Type B pancreatic cell (in vitro differentiated cells): ENCODE results near the gene CCNI. TPM values are rescaled to one million over a fixed set of nuclear protein-coding genes. Genes with fewer than 3 reads are reported as not detected.
A peak's percentile ranks its signal among the peaks of the same experiment; 100 is the strongest.

Experiments
- DNase-seq: peaks from one replicate; pipeline ENCODE4 v3.0.0; 2021; ENCODE audit warnings: mixed read lengths; ENCODE audit not compliant: unreplicated experiment; ENCODE audit errors: extremely low spot score
- H3K27ac Mint-ChIP-seq: 2 replicates; pipeline ENCODE4 v1.8.0; 2021; ENCODE audit warnings: mild to moderate bottlenecking, mixed read lengths
- H3K27me3 Mint-ChIP-seq: 2 replicates; pipeline ENCODE4 v1.8.0; 2021; ENCODE audit warnings: mixed read lengths
- H3K36me3 Mint-ChIP-seq: 2 replicates; pipeline ENCODE4 v1.8.0; 2021; ENCODE audit warnings: mixed read lengths
- H3K4me1 Mint-ChIP-seq: one replicate; pipeline ENCODE4 v1.8.0; 2021; ENCODE audit warnings: mixed read lengths; ENCODE audit not compliant: unreplicated experiment
- H3K4me3 Mint-ChIP-seq: 2 replicates; pipeline ENCODE4 v1.8.0; 2021; ENCODE audit warnings: mild to moderate bottlenecking, mixed read lengths
- H3K9me3 Mint-ChIP-seq: 2 replicates; pipeline ENCODE4 v1.8.0; 2021; ENCODE audit warnings: mixed read lengths
- total RNA-seq: library from RNA; stranded (reverse); gene quantifications from 2 replicates; pipeline ENCODE4 v1.2.1, GENCODE V29; 2021; ENCODE audit warnings: low replicate concordance
- TF ChIP-seq, protein P1 (sequence below): fragments of 200-600 bp; sonication (generic); conservative IDR thresholded peaks from 2 replicates; pipeline ENCODE4 v1.5.0; 2021; ENCODE audit warnings: antibody characterized with exemption, mild to moderate bottlenecking

CCNI gene
- total RNA-seq, 1 donor from 2014 or later, result 270 TPM

DNA sequence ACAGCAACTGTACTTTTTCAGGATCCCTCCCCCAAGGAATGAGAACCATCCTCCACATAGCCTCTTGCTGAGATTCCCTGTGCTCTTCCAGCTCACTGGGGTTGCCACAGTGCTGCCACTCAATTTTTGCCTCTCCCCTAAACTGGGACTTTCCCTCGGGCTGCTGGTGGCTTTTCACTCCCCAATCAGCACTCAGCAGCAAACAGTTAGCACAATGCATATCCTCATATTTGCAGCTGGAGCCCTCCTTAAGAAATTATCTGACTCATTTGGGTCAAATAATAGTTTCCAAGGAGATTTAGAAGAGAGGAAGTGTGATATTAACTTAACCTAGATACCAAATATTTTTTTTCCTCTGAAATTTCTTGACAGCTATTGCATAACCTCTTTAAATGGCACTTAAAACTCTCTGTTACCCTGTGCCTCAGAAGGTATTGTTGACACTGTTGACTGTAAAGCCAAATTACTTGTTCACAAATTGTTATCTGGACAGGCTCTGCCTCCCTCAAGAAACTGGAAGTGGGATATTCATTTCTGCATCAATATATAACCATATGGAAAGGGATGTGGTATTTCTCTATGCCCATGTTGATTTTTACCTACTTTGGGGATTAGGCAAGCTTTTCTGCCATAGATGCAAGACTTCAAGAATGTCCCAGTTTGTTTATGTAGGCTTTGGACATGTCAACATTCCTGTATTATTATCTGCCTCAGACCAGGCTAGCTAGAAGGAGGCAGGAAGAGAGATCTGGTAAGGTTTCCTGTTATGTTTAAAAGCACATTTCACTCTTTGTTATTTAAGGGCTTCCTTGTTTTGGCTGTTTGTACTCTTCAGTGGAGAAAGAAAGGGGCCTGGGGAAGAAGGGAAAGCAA lies 68.2 kb downstream of the CCNI start:
- H3K27me3 Mint-ChIP-seq, result no peaks in the 10 kb centered on the region
- peaks cover 47% of the 10 kb centered on the region for H3K36me3 Mint-ChIP-seq
- H3K9me3 Mint-ChIP-seq, result no peaks in the 10 kb centered on the region
- H3K27ac Mint-ChIP-seq, result peak overlapping the region; percentile 61
- no peak for DNase-seq
- no peak overlapping the region for H3K4me3 Mint-ChIP-seq
- H3K4me1 Mint-ChIP-seq, result peaks cover 39% of the 10 kb centered on the region
- TF ChIP-seq, protein P1, sequence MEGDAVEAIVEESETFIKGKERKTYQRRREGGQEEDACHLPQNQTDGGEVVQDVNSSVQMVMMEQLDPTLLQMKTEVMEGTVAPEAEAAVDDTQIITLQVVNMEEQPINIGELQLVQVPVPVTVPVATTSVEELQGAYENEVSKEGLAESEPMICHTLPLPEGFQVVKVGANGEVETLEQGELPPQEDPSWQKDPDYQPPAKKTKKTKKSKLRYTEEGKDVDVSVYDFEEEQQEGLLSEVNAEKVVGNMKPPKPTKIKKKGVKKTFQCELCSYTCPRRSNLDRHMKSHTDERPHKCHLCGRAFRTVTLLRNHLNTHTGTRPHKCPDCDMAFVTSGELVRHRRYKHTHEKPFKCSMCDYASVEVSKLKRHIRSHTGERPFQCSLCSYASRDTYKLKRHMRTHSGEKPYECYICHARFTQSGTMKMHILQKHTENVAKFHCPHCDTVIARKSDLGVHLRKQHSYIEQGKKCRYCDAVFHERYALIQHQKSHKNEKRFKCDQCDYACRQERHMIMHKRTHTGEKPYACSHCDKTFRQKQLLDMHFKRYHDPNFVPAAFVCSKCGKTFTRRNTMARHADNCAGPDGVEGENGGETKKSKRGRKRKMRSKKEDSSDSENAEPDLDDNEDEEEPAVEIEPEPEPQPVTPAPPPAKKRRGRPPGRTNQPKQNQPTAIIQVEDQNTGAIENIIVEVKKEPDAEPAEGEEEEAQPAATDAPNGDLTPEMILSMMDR, result no peak

DNA sequence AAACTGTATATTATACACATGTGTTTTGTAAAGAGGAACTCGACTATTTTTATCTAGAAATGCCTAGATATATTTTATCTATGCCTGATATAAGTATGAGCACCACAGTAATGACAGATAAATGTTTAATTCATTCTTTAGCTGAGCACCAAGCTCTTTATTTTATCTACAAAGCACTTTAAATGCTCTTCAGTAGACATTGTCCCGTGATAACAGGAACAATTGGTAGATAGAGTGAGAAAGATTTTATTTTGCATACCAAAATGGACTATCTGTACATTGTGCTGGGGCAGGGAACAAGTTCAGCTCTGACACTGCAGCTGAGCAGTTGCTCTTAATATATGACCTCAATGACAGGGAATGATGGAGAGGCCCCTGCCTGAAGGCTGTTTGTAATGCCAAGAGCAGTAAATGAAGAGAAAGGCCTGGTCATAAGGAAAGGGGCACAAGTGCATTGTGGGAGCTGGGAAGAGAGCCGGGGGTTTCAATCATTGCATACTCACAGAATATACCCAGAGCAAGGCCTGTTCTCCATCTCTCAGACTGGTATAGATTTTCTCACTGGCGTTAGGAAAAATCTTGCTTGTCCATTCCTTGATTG lies 68.9 kb downstream of the CCNI start:
- peak overlapping the region; percentile 0 for H3K4me3 Mint-ChIP-seq

DNA sequence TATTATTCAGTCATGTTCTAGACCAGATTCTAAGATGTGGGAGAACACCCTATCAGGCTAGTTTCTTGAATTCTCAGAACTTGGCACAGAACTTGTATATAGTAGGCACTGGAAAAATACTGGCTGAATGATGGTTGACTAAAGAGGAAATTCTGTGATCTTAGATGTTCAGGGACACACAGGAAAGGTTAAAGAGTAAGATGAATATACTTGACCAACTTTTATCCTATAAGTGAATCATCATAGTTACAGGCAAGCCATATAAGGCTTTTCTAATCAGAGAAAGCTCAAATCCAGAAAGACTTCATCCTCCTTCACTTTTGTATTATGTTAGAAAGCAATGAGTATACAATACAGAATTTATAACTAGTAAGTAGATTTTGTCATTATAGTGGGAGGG lies 72.4 kb downstream of the CCNI start:
- Mint-ChIP-seq H3K36me3 (peaks cover 46% of the 10 kb centered on the region), H3K27me3 (no peaks in the 10 kb centered on the region), H3K9me3 (no peaks in the 10 kb centered on the region), H3K27ac (no peak overlapping the region), H3K4me1 (peaks cover 37% of the 10 kb centered on the region), H3K4me3 (no peak overlapping the region)
- TF ChIP-seq, protein P1, result no peak
- no peak for DNase-seq

More for the DNA sequence above, 68.9 kb downstream of the CCNI start:
- Mint-ChIP-seq H3K4me1 (peaks cover 46% of the 10 kb centered on the region), H3K9me3 (no peaks in the 10 kb centered on the region), H3K36me3 (peaks cover 47% of the 10 kb centered on the region), H3K27me3 (no peaks in the 10 kb centered on the region), H3K27ac (peak overlapping the region; percentile 61)
- no peak for DNase-seq
- TF ChIP-seq, protein P1, result no peak

DNA sequence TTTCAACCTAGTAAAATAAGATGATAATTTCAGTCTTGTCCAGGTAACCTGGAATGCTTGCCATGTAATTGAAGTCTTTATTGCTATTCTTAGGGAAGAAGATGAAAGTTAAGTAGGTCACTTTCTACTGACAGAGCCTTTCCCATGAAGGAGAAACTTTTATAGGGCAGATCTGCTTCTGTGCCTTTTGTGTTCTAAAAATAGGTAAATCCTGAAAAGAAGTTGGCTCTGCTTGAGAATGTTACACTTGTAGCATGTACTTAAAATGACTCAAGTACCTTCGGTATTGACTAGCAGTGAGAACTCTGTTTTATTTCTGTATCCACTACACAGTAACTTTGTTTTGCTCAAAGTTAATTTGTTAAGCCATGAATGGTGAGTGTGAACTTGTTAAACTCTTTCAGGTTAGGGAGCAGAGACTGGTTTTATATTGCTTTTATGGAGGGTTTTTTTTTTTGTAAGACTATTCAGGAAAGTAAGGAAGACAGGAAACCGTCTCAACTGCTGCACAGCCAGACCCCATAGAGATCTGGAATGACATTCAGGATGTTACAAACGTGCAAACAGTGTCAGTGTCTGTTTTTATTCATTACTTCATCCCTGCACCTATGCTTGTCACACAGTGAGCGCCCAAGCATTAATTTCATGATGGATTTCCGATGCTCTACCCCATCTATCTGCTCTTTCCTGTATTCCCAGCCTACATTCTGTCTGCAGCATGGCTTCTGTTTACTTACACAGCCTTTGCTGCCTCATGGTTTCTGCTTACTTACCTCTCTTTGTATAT lies 73.3 kb downstream of the CCNI start:
- H3K36me3 Mint-ChIP-seq, result peaks cover 46% of the 10 kb centered on the region

DNA sequence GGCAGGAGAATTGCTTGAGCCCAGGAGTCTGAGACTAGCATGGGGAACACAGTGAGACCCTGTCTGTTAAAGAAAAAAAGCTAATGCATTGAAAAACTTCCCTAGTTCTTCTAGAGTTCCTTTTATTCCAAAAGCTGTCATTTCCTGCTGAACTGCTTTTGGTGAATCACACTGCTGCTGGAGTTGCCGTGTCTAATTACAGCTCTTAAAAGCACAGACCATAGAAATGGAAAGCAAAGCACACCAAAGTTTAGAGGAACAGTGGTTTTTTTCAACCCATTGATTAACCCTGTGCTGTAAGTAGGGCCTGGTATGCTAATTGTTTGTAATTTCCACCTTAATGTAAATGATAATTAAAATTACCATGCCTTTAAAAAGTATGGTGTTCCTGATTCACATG lies 73.9 kb downstream of the CCNI start:
- peaks cover 51% of the 10 kb centered on the region for H3K36me3 Mint-ChIP-seq

More for the DNA sequence above, 73.3 kb downstream of the CCNI start:
- Mint-ChIP-seq H3K4me3 (no peak overlapping the region), H3K27me3 (no peaks in the 10 kb centered on the region), H3K9me3 (no peaks in the 10 kb centered on the region), H3K27ac (no peak overlapping the region), H3K4me1 (peaks cover 31% of the 10 kb centered on the region)
- DNase-seq, result no peak
- TF ChIP-seq, protein P1, result no peak

More for the DNA sequence above, 73.9 kb downstream of the CCNI start:
- Mint-ChIP-seq H3K27ac (no peak overlapping the region), H3K9me3 (no peaks in the 10 kb centered on the region), H3K27me3 (no peaks in the 10 kb centered on the region), H3K4me3 (no peak overlapping the region), H3K4me1 (peaks cover 25% of the 10 kb centered on the region)
- no peak for DNase-seq
- TF ChIP-seq, protein P1, result no peak
